CD4-positive, alpha-beta T cell treated with Interleukin-6 at 100 ng/mL for 8 hours (primary cell): Measurements from ENCODE around the gene C6orf15.

Source experiments
- DNase-seq: peaks from one replicate; pipeline ENCODE4 v3.0.0-alpha.2; 2020; ENCODE audit warnings: mixed read lengths, low spot score

The C6orf15 gene

DNA sequence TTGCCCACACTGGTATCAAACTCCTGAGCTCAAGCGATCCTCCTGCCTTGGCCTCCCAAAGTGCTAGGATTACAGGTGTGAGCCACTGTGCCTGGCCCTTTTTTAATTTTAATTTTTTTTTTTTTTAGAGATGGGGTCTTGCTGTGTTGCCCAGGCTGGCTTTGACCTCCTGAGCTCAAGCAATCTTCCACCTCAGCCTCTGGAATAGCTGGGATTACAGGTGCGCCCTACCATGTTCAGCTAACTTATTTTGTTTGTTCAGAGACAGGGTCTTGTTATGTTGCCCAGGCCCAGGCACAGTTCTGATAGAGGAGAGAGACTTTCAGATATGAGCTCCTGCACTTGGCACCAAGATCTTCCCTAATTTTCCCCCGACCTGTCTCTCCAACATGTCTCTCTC is 18.4 kb upstream of the C6orf15 start:
- DNase-seq = no peak

DNA sequence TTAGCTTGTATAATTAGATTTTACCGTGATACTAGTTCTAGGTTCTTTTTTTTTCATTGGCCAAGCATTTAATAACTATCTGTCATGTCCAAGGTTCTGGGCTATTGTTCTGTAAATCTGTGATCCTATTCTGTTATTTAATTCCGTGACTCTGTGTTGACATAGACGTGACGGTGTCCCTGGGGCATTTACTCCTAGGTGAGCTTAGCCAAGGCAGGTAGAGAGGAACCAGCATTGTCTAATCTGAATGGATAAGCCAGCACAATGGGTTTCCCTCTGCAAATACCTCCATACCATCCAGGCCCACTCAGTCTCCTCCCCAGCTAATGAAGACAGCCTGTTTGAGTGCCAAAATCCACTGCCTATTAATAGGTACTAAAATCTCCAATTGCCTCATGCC is 16.8 kb upstream of the C6orf15 start:
- no peak for DNase-seq

DNA sequence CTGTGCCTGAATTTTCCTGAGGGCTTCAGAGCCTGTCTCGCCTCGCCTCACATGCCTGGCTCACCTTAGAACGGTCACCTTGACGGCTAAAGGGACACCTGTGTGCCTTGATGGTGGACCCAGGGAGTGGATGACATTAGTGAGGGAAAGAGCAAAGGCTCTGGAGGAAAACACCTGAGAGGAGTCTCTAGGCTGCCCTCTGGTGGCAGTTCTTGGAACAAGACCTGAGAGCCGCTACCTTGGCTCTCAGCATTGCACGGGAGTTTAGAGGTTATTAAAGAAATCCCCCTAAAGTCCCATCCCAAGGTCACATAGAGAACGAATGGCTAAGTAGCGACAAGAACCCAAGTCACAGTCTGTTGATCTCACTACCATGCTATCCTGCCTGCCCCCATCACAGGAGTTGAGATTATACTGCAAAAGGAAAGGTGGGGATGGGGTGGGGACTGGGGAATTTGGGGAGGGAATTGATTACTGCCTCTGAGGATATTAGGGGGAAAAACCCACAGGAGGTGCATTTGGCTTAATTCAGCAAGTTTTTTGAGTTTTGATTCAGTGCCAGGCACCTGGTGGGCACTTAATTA is 15.8 kb upstream of the C6orf15 start:
- peak; percentile 71 for DNase-seq

DNA sequence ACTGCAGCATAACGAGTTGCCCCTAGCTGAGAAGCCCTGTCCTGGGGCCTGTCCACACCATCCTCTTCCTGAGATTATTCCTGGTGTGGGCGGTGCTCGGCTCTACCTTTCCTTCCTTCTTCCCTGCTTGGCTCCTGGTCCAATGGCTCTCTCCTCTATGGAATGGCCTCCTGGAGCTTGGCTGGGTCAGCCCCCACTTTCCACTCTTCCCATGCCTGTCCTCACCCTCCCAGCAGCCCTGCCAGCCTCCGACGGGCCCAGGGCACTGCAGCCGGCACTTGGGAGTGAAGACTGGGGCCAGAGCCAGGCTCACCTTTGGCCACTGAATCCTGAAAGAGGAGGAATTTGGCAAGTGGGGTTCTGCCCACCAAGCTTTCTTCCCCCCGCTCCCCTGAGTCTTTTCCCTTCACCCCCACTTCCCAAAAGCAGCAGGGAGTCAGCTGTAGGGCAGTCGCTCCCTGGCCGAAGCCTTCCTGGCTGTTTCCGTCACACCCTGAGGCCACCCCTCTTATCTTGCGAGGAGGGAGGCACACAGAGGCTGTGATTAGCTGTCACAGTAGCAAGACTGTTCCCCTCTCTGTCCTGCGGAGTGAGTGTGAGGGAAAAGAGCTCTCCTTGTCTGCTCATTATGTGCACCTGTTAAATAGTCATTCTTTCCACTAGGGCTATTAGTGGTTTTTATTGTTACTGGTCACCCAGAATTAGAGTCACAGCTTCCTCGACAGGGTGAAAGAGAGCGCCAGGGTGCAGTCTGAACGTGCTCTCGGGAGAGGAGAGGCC is 14.2 kb upstream of the C6orf15 start:
- DNase-seq = no peak

DNA sequence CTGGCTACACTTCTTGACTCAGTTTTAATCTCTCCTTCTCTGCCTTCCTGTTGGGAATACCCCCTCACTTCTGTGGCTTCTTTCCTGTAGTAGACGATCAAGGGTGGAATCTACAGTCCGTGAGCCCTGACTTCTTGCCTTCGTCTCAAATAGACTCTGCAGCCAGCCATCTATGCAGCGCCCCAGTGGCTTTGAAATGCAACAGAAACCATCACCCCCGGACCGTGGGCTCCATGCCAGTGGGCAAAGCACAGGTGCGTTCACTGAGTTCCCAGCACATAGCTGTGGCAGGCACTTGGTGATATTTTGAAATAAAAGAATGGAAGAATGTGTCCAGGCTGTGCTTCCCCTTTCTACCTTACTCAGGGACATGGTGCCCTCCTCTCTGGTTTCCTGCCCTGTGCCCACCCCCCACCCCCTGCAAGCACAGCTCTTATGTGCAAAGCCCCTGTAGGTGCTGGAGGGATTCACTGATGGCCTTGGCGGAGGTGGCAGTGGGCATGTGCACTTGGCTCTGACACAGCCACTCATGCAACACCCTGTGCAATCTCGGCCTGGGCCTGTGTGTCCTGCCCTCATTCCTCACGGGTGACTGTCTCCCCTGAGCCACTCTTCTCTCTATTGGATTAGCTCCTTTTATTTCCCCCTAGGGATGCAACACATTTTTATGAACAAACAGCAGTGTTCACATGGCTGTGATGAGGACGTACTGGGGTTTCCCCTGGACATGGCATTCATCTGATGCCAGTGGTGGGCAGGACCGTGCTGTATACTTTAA is 13.4 kb upstream of the C6orf15 start:
- DNase-seq = no peak

DNA sequence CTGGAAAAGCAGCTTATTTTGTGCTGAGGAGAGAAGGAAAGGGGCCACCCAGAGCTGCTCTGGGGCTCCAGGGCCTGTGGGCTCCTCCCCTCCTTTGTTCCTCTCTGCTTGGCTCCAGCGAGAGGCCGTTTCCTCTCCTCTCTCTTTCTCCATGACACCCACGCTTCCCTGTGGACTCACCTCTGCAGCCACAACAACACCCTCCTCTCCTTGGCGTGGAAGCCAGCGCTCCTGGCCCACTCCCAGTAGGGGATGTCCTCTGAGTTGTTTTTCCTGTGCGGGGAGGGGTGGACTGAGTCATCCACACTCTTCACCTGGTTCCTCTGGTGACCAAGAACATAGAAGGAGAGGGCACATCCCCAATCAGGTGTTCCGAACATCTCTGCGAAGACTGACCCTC is 12.8 kb upstream of the C6orf15 start:
- no peak for DNase-seq

DNA sequence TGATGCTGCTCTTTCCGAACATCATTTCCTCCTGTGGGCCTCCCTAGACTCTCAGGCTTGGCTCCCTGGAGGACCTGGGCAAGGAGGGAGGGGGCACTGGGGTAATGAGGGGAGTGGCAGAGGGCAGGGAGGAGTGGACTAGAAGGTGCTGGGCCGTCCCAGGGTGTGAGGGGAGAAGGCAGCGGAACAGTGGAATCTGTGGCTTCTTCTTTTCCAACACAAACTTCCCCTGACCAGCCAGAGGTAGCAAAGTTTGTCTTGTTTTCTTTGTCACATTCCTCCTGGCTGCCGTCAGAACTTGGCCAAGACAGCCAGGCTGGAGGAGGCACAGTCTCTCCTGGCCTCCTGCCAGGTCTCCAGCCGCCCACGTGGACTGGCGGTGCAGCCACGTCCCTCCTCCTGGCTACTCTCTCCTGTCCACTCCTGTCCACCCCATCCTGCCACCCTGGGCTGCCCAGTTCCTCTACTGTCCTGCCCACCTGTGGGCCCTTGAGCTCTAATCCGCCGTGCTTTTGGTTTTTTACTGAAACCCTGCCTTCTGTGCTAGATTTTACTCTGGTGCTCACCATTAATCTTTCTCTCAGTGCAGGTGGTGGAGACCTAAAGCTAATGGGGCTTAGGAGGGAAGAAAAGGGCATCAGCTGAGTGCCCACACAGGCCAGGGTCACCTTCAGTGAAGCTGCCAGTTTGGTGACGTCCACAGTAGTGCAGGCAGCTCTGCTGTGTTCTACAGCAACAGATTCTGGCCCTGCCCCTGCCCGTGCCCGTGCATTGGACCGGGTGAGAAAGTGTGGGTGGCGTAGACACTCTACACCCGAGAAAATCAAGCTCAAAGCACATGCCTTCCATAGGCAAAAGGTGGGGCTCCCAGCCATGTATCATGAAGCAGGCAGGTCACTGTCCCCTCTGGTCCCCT is 10.7 kb upstream of the C6orf15 start:
- DNase-seq = no peak

DNA sequence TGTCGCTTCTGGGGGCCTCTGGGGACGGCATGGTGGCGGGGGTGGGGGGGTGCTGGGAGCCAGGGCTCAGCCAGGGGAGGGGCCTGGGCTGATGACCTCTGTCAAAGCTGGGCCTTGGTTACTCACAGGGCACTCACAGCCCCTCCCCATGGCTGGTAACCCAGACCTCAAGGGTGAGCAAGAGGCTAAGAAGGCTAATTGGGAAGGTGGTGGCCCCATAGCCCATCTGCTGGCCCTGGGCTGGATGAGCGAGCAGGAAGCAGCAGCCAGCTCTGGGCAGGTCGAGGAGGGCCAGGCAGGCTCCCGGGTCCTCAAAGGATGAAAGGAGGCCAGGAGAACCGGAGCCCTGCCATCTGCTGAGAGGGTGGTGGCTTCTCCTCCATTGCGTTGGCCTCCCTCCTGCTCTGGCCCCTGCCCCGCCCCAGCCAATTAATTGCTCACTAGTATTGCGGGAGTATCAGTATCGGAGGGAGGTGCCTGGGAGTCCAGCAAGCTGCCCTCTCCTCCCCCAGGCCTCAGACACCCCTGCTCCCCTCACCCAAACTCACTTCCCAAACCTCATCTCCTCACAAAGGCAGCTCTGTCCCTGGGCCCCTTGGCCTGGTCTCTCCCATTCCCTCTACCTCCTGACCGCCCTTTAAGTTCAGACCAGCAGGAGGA is 8.9 kb upstream of the C6orf15 start:
- no peak for DNase-seq

DNA sequence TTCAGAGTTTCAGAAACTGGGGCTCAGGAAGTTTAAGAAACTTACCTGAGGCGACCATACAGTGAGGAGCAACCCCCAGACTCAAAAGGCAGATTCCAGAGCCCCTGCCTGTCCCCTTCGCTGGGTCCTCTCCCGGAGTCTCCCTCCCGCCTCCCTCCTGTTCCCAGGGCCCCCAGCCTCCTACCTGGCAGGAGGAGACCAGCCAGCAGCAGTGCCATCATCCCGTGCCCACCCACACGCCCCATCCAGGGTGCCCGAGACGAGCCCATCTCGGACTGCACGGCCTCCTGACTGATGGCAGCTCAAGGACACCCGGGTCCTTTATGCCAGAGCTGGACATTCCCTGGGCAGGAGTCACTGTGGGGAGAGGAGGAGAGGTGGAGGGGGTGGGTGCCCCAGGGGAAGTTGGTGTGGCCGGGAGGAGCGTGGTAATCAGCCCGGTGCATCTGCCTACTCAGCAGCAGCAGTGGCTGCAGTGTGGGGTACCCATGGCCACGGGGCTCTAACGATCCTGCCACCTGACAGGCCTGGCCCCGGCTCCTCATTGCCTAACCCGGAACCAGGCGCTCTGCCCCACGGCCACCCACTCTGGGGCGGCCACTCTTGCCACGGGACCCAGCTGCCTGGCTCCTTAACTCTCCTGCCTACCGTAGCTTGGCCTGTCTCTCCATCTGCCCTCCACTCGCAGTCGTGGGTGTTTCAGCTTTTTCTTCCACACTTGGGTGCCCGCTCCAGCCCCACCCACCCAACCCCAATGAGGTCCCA is 8.0 kb upstream of the C6orf15 start, which contains the start of gene CDSN:
Gene CDSN, minus strand, starts transcription at position 296 of the 765 bp plus-strand sequence. Its CDS starts 27 bp downstream, at position 269.
- no peak for DNase-seq

DNA sequence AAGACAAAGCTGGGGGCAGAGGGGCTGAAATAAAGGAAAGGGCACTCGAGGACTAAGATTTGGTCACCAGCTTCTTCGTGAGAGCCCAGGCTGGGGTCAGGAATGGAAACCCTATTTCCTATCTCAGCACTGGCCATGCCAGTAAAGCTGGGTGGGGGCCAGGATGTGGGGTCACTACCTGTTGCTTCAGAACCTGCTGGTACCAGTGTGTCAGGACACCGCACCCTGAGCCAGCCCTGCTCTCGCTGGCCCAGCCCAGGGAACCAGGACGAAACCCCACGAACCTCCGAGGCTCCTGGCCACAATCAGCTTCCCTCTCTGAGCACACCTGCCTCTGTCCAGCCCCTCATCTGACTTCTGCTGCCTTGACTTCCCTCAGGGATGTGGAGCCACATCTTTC is 5.8 kb upstream of the C6orf15 start:
- no peak for DNase-seq

DNA sequence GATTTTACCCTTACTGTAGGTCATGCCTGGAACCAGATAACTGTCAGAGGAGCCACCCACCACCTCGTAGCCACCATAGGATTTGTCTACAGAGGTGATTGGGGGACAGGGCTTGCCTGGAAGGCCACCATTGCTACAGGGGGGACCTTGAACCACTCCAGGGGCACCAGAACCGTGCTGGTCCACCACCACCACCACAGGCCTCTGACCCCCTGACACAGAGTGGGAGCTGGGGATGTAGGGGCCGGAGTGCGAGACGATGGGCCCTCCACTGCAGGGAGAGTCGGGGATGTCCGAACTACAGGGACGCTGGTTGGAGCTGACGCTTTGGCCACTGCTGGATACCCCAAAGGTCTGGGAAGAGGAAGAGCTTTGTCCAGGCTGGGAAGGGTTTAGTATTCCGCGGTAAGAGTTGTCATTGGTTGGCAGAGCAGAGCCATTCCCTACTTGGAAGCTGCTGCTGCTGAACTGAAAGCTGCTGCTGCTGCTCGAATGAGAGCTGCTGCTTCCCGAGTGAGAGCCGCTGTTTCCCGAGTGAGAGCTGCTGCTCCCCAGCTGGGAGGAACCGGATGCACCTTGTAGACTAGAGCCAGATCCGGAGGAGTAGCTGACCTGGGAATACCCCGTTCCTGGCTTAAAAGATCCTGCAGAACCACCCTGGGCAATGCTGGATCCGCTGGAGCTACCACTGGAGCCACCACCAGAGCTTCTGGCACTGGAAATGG is 4.4 kb upstream of the C6orf15 start:
- no peak for DNase-seq

DNA sequence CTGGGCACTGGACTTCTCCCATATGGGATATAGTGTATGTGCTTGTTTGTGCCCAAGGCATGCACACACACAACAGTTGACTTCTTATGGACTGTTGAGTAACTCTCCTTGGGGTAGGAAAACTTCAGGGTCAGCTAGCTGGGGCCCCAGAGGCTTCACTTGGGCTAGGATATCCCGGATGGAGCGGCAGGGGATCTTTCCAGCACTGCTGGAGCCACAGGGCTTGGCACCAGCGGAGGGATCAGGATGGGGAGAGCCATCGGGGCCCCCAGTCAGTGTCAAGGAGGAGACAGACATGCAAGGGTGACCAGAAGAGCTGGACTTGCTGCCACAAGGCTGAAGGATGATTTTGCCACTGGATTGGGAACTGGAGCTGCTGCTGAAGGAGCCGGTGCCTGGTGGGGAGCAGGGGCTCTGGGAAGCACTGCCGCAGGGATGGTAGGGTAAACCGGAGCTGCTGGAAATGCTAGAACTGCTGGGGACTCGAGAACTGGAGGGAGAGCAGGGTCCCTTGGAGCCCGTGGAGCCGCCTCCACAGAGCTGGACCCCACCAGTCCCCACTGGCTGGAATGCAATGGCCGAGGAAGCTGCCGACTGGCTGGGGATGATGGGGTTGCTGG is 3.7 kb upstream of the C6orf15 start:
- DNase-seq = no peak

DNA sequence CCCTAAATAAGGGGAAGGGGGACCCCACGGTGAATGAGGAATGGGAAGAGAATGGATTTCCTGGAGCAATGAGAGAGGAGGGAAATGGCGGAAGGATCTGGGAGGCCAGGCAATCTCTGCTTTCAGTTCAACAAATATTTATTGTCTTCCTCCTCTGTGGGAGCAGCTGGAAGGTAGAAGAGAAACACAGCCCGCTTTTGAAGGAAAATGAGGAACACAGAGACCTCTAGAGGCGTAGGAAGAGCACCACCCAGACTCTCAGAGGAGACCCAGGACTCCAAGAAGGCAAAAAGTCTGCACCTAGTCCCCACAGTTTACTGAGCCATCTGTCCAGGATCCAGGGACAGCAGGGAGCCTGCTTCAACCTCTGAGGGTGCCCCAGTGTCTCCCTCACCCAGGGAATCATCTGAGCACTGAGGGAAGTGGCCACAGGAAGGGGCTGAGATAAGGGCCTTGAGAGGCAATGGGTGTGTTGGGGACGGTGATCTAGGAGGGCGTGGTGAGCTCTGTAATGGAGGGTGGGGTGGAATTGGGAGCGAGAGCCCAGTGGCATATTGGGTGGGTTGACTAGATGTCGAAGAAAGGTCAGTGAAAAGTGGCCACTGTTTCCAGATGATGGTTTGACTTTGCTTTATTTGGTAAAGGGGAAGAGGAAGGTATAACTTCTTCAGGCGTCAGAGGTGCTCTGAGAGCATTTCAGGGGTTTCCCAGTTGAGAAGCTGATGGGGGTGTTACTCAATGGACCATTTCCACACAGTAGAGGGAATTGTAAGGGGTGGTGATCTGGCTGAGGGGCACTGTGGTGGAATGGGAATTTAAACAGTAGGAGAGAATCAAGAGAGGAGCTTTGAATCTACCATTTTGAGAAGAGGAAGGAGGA is 2.8 kb upstream of the C6orf15 start:
- DNase-seq = peak; percentile 17

DNA sequence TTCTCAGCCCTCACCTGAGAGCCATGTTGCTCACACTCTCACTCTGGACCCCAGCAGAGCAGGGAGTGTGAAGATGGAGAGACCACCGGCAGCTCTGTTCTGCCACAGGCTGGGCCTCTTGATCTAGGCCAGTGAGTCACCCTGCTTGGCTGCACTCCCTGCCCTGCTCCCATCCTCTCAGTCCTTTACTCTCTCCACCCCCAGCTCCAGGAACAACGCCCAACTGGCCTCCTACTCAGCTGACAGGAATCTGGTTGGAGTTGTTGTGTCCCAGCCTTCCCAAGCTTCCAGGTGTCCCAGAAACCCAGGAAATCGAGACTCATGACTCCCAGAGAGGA is 2.1 kb upstream of the C6orf15 start, which contains the start of gene PSORS1C1:
Gene PSORS1C1, plus strand, starts transcription at position 260 of the 338 bp plus-strand sequence. CDS start 14,833 bp downstream, outside the sequence.
- DNase-seq = no peak

DNA sequence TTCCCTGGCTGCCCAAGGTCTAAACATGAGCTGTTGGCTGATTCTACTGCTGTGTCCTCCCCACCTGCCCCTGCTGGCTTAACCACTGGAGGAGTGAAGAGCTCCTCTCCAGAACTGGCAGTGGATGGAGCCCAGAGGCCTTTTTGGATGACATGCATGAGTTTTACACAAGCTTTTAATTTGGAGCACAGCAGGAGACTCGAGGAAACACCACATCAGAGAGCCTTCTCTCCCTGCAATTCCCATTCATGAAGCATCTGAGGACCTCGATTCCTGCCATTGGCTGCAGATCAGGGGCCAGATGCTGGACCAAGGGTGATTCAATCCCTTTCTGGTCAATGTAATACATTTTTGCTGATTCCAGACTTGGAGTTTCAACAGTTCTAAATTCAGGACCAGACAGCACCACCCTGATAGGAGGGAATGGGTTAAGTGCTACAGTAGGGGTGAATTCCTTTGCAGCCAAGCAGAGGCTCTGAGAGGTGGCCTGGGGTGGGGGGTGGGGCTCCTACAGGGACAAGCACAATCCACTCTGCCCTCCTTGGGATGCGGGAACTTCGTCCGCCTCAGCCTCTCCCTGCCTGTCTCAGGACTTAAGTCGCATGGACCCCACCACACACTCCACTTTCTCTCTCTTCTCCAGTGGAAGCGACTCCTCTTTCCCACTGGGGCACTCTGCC is 1.6 kb upstream of the C6orf15 start:
- no peak for DNase-seq

DNA sequence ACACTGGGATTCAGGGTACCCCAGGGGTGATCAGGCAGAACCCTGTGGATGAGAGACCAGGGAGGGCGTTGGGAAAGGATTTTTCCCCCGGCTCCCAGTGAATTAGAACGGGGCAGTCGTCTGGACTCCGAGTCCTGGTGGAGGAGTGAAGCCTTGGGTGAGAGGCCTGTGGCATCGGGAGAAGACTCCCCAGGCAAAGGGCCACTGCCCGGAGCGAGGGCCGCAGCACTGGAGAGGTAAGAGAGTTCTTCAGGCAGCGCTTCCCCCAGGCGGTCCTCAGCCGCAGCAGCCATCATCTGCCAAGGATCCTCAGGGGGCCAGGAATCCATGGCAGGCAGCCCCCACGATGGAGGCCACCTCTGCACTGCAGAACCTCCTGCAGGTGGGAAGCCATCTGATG is 663 bp downstream of the C6orf15 start:
- DNase-seq = no peak

DNA sequence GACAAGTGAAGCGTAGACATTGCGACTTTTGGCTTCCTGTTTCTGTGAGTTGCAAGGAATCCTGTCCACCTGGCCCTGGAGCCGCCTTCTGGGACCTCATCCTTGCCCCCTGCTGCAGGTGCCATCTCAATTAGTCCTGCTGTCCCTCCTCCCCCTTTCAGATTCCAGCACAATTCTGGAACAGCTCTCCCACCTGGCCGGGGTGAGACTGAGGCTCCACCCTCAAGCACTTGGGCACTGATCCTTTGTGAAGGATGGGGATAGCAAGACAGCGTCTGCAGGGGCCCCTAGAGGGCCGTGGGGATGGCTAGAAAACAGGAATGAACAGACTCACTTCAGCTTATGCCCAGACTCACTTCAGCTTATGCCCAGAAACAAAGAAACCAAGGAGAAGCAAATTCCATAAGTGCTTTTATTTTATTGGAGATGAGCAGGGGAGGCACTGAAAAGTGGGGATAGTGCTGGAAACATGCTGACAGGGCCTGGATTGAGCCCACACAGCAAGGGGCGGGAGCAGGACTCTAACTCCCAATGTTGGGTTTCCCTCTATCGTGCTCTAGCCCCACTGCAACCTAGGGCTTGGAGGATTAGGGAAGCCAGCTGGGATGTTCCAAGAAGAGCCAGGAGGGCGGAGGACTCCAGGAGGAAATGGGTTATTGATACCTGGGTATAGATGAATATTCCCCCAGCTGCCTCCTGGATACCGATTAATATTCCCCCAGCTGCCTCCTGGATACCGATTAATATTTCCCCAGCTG is 1.4 kb downstream of the C6orf15 start:
- no peak for DNase-seq
